Stimulated activated CD8-positive, alpha-beta memory T cell treated with anti-CD3 and anti-CD28 coated beads, Interleukin-4, amount 100 ng/mL, for 24 hours (primary cell): ENCODE measurements around the gene ZKSCAN7.
"Not testable (repeated sequence)": the region's sequence is repeated elsewhere in the genome, so short reads cannot be mapped to it uniquely, and the experiment has no call there.

ENCODE experiments used
- DNase-seq: peaks from one replicate; pipeline ENCODE4 v3.0.0-alpha.2; 2020; ENCODE audit warnings: low read depth

The ZKSCAN7 gene

DNA sequence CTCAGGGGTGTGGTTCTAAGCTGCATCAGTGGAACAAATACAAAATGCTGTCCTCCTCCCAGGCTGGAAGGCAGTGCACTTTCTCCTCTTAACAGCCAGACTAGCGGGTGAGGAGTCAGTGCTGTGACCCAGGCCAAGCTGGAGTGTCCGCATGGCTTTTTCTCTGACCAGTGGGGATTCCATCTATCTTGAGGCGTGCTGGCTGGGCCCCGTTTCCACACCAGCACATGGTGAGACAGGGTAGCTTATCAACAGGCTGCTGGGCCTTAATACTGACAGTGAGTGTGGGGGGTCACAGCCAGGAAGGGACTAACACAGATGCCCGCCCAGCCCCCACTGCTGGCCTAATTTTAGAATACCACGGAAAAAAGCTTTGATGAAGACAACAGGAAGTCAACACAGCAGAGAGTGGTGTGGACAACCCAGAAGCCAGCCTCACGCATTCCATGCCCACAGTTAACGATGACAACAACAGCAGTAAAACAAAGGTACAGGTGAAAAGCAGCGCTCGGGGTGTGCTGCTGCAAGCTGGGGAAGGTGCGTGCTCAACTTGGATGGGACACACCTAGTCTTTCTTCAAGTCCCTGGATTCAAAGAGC is 22.5 kb downstream of the ZKSCAN7 start:
- DNase-seq: not testable (repeated sequence)

- not testable (repeated sequence) for DNase-seq
These were observed 23.3 kb downstream of the ZKSCAN7 start for GRCh38 chr3:44578316-44578715.

DNA sequence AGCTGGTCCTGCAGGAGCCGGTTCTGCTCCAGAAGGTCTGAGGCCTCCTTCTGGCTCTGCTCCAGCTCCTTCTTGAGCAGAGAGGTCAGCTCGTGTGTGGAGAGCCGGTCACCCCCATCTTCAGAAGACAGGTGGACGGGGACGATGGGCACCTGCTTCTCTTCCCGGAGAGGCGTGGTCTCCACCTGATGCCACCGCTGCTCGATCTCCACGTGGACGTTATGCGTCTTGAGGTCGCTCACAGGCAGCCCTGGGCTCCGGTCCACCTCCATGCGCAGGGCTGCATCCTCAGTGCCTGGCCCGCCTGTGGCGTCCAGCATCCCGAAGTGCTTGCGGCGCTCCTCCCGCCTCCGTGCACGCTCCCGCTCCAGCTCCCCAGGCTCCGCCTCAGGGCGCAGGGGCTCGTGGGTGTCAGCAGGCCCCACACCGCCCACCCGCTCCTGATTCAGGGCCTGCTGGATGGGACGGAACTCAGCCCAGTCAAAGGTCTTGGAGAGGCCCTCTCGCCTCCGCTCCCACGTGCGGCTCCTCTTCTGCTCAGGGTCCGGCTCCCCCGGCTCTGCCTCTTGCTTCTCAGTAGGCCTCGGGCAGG is 24.0 kb downstream of the ZKSCAN7 start:
- DNase-seq: not testable (repeated sequence)

DNA sequence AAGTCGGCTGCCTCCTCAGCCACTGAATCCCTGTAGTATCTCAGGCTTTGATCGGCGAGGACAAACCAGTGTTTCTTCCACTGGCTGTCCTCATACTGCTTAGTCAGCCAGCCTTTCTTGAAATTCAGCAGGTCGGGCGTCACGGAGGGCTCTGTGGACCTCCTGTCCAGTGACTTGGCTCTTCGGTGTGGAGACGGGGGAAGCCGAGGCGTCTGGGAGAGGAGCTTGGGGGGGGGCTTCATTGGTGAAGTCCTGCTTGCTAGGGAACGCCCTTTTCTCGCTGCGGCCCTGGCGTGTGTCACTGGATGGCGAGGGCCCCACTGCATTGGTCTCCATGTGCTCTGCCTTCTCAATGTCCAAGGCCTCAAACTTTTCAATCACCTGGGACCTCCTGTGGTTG is 24.8 kb downstream of the ZKSCAN7 start:
- DNase-seq: not testable (repeated sequence)

DNA sequence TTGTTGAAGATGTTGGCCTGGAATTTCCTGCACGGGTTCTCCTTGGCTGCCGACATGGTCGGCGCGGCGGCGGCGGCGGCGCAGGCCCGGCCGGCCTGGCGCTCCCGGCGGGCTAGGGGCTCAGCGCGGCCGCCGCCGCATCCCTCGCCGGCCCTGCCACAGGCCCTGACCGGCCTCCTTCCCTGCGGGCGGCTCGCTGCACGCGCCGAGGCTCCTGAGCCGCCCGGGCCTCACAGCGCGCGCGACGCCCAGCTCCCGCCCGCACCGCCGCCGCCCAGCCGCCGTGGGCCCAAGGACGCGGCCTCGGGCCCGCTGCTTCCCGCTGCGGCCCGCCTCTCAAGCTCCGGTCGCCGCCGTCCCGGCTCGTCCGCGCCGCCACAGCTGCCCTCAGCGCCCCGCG is 26.0 kb downstream of the ZKSCAN7 start:
- DNase-seq: not testable (repeated sequence)

GRCh38 chr3:44584646-44585501 is 29.9 kb downstream of the ZKSCAN7 start, which contains the start of gene ZNF660:
Gene ZNF660, plus strand, starts transcription at chr3:44584964. Its CDS starts 9,230 bp downstream, at chr3:44594194.
- DNase-seq: no peak

DNA sequence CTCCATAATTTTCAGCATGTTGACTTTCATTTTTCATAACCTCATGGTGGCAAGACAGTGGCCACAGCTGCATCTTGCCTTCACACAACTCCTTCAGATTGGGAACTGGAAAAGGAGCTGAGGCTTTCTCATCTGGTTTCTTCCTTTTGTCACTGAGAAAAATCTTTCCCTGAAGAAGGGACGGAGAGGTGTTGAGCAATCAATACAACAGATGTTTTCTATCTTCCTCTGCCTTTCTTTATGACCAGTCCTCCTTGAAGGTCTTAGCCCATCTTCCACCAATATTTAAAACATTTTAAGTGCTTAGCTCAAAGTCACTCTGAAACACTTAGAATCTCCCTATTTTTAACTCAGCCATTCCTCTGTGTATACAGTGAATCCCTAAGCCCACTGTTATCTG is 41.6 kb downstream of the ZKSCAN7 start:
- no peak for DNase-seq

DNA sequence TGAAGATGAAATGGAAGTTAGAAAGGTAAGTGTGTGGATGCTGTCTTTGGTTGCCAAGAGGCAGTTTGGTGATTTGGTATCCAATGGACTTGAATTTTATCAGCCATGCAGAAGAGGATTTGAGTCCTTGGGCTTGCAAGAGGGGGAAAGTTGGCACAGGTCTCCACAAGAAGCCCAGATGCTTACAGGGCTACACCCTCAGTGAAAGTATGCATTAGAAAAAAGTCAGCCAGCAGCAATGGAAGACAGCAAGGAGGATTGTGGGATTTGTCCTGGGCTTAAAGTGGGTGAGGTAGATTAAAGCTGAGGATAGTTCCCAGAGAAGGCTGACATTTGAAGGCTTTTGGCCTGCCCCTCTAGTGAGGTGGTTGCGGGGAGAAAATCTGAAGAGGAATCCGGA is 46.8 kb downstream of the ZKSCAN7 start:
- no peak for DNase-seq

- no peak for DNase-seq
These were observed 57.7 kb downstream of the ZKSCAN7 start for GRCh38 chr3:44612678-44613077.
